ENCODE results near the gene ABTB2.

The ABTB2 gene
- long read RNA-seq, full-length matches to known transcripts, result 1 of 2 reads
- long read RNA-seq, partial matches to known transcripts, result 0 of 2 reads
- long read RNA-seq, other reads (novel, unspliced or antisense), result 1 of 2 reads

DNA sequence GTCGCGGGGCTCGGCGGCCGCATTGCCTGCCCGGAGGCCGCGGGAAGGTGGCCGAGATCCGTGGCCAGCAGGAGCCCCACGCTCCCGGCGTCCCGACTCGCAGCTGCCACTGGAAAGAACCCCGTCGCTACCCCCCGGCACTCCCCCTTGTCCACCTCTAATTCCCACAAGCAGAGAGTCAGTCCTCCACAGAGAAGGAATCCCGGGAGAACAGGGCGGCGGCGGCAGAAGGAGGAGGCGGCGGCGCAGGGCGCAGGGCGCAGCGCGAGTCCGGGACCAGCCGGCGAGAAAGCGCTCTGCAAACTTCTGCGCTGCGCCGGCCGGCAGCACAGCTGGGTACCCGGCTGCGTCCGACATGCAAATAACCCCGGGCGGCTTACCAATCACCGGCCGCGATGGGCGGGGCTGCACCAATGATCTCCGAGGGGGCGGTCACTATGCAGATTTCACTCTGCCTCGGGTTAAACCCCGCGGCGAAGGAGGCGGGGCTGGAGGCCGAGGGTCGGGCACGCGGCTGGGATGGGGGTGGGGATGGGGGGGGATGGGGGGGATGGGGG lies at the start of gene ABTB2:
Gene ABTB2, minus strand, starts transcription at position 310 of the 557 bp plus-strand sequence.
- peak; percentile 88 to 99 for DNase-seq (ENCODE audit: low read depth in 1 of 2, low spot score in 1 of 2)

DNA sequence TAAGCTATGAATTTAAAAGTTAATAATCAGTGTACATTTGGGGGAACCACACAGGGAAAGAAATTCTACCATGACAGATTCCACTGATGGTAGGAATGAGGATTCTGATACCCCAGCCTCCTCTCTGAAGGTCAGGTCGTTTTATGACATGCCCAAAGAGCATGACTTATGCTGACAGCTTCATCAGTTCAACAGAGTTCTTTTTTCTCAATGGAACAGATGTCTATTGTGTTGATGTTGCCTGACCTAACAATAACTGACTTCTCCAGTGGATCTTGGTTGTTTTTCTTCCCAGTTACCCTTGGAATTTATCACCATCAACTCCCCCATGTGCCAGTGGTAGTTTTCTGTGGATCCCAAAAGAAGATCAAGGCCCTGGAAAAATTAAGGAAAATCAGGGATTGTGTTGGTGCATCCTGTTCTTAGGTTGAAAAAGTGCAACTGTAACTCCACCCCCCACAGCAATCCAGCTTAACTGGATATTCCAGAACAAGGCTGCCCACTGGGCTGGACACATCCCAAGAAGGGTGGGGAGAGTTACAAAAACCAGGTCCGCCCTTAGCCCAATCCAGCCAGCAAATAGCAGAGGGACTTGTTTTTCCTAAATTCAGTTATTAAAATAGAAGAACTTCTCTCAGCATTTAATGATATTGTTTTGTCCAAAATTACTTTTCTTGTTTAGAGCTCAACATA lies 49.5 kb upstream of the ABTB2 start:
- no peak overlapping the region for H3K27ac ChIP-seq (replicated peaks)

More for the DNA sequence above, at the start of gene ABTB2:
- Histone ChIP-seq H3K27ac (replicated peaks) (peak within 1 kb of the TSS; percentile 40), H3K4me3 (replicated peaks; ENCODE audit: insufficient read depth, low read length) (peak within 1 kb of the TSS; percentile 58), H3K27me3 (ENCODE audit: insufficient read depth, poor library complexity, severe bottlenecking) (no peaks in the 10 kb centered on the region)
- TF ChIP-seq, protein P1, sequence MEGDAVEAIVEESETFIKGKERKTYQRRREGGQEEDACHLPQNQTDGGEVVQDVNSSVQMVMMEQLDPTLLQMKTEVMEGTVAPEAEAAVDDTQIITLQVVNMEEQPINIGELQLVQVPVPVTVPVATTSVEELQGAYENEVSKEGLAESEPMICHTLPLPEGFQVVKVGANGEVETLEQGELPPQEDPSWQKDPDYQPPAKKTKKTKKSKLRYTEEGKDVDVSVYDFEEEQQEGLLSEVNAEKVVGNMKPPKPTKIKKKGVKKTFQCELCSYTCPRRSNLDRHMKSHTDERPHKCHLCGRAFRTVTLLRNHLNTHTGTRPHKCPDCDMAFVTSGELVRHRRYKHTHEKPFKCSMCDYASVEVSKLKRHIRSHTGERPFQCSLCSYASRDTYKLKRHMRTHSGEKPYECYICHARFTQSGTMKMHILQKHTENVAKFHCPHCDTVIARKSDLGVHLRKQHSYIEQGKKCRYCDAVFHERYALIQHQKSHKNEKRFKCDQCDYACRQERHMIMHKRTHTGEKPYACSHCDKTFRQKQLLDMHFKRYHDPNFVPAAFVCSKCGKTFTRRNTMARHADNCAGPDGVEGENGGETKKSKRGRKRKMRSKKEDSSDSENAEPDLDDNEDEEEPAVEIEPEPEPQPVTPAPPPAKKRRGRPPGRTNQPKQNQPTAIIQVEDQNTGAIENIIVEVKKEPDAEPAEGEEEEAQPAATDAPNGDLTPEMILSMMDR (IDR thresholded peaks at IDR 0.05; ENCODE audit: insufficient read depth, low read length), result no peak
- TF ChIP-seq POLR2AphosphoS5 (IDR thresholded peaks at IDR 0.05; ENCODE audit: low read depth), result peak; percentile 32; the same call in 1 of the 2 replicates

DNA sequence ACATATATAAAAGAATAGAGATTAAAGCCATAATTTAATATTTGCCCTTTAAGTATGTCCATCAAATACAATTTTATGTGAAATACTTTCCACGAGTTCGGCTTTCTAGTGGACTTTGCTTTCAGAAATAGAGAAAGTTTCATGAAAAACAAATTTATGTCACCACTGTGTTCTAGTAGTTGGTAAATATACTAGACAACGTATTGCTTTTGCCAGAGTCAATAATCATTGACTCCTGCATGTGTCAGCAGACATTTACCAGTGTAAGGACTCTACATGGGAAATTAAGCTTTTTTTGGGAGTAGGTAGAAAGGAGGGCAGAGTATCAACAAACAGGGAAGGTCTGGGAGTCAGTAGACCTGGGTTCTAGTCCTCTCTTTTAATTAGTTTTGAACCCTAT lies 48.6 kb upstream of the ABTB2 start:
- TF ChIP-seq, protein P2, sequence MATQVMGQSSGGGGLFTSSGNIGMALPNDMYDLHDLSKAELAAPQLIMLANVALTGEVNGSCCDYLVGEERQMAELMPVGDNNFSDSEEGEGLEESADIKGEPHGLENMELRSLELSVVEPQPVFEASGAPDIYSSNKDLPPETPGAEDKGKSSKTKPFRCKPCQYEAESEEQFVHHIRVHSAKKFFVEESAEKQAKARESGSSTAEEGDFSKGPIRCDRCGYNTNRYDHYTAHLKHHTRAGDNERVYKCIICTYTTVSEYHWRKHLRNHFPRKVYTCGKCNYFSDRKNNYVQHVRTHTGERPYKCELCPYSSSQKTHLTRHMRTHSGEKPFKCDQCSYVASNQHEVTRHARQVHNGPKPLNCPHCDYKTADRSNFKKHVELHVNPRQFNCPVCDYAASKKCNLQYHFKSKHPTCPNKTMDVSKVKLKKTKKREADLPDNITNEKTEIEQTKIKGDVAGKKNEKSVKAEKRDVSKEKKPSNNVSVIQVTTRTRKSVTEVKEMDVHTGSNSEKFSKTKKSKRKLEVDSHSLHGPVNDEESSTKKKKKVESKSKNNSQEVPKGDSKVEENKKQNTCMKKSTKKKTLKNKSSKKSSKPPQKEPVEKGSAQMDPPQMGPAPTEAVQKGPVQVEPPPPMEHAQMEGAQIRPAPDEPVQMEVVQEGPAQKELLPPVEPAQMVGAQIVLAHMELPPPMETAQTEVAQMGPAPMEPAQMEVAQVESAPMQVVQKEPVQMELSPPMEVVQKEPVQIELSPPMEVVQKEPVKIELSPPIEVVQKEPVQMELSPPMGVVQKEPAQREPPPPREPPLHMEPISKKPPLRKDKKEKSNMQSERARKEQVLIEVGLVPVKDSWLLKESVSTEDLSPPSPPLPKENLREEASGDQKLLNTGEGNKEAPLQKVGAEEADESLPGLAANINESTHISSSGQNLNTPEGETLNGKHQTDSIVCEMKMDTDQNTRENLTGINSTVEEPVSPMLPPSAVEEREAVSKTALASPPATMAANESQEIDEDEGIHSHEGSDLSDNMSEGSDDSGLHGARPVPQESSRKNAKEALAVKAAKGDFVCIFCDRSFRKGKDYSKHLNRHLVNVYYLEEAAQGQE (IDR thresholded peaks at IDR 0.05; ENCODE audit: insufficient replicate concordance, low read depth), result no peak
- no peaks in the 10 kb centered on the region for H3K27me3 ChIP-seq (ENCODE audit: insufficient read depth, poor library complexity, severe bottlenecking)

More for the DNA sequence above, 49.5 kb upstream of the ABTB2 start:
- H3K27me3 ChIP-seq (ENCODE audit: insufficient read depth, poor library complexity, severe bottlenecking), result no peaks in the 10 kb centered on the region
- no peak overlapping the region for H3K4me3 ChIP-seq (replicated peaks; ENCODE audit: insufficient read depth, low read length)
- no peak for DNase-seq (ENCODE audit: low read depth in 1 of 2, low spot score in 1 of 2)
- TF ChIP-seq GABPA (IDR thresholded peaks at IDR 0.05; ENCODE audit: low read depth) (no peak), SPI1 (IDR thresholded peaks at IDR 0.05; ENCODE audit: borderline replicate concordance, low read depth) (no peak), POLR2AphosphoS5 (IDR thresholded peaks at IDR 0.05; ENCODE audit: low read depth) (no peak)
- TF ChIP-seq, protein P2 (IDR thresholded peaks at IDR 0.05; ENCODE audit: insufficient replicate concordance, low read depth), result no peak
- TF ChIP-seq, protein P1 (IDR thresholded peaks at IDR 0.05; ENCODE audit: insufficient read depth, low read length), result no peak

DNA sequence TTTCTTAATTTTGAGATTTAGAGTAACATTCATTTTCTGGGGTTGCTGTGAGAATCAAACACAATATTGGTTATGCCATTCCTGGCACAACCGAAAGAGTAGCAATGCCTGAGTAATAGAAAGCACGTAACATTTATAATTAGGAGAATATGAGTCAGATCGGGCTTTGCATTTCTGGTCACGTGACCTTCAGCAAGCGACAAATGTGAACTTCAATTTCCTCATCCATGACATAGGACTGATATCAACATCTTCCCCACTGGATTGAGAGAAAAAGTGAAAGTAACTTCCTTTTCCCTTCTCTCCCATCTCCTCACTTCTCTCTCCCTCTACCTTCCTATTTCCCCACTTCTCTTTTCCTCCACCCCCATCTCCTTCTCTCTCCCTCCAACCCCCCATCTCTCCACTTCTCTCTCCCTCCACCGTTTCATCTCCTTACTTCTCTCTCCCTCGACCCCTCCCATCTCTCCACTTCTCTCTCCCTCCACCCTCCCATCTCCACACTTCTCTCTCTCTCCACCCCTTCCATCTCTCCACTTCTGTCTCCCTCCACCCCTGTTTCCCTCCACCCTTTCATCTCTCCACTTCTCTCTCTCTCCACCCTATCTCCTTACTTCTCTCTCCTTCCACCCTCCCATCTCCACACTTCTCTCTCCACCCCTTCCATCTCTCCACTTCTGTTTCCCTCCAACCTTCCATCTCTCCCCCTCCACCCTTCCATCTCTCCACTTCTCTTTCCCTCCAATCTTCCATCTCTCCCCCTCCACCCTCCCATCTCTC lies 47.5 kb upstream of the ABTB2 start:
- peak overlapping the region; percentile 19 for H3K27ac ChIP-seq (replicated peaks)
- TF ChIP-seq, protein P1 (IDR thresholded peaks at IDR 0.05; ENCODE audit: insufficient read depth, low read length), result no peak
- no peak for TF ChIP-seq GABPA (IDR thresholded peaks at IDR 0.05; ENCODE audit: low read depth)
- H3K4me3 ChIP-seq (replicated peaks; ENCODE audit: insufficient read depth, low read length), result peak overlapping the region; percentile 9; the same call in 1 of the 2 replicates
- peak; percentile 48 to 87 for DNase-seq (ENCODE audit: low read depth in 1 of 2, low spot score in 1 of 2)
- H3K27me3 ChIP-seq (ENCODE audit: insufficient read depth, poor library complexity, severe bottlenecking), result no peaks in the 10 kb centered on the region

More for the DNA sequence above, 48.6 kb upstream of the ABTB2 start:
- Histone ChIP-seq H3K4me3 (replicated peaks; ENCODE audit: insufficient read depth, low read length) (no peak overlapping the region), H3K27ac (replicated peaks) (no peak overlapping the region)
- DNase-seq (ENCODE audit: low read depth in 1 of 2, low spot score in 1 of 2), result no peak
